VCaP (cell line): ENCODE results near the gene SH2D3C.

Experiments used
- H3K27ac ChIP-seq: fragments of 450-650 bp; 2 replicates; pipeline ENCODE4 v1.5.1; 2017
- TF ChIP-seq, protein P1 (sequence below): fragments of 450-650 bp; conservative IDR thresholded peaks from 2 replicates; pipeline ENCODE4 v1.5.1; 2017; ENCODE audit warnings: mild to moderate bottlenecking, moderate library complexity

Gene SH2D3C

DNA sequence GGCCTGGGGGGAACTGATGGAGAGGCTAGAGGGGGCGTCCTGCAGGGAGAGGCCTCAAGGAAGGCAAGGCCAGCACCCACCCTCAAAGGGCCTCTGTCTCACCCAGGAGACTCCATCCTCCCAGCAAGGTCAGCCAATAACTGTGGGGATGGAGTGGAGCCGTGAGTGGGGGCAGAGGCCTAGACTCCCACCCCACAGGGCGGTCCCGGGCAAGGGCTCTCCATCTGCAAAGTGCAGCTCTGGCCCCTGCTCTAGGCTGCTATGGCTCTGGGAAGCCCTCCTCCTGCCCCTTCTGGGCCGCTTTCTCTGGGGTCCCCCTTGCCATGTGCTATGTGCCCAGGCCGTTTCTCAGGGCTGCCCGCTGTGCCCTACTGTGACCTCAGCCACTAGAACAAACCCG lies 38.3 kb upstream of the SH2D3C start:
- TF ChIP-seq, protein P1, sequence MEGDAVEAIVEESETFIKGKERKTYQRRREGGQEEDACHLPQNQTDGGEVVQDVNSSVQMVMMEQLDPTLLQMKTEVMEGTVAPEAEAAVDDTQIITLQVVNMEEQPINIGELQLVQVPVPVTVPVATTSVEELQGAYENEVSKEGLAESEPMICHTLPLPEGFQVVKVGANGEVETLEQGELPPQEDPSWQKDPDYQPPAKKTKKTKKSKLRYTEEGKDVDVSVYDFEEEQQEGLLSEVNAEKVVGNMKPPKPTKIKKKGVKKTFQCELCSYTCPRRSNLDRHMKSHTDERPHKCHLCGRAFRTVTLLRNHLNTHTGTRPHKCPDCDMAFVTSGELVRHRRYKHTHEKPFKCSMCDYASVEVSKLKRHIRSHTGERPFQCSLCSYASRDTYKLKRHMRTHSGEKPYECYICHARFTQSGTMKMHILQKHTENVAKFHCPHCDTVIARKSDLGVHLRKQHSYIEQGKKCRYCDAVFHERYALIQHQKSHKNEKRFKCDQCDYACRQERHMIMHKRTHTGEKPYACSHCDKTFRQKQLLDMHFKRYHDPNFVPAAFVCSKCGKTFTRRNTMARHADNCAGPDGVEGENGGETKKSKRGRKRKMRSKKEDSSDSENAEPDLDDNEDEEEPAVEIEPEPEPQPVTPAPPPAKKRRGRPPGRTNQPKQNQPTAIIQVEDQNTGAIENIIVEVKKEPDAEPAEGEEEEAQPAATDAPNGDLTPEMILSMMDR: no peak

DNA sequence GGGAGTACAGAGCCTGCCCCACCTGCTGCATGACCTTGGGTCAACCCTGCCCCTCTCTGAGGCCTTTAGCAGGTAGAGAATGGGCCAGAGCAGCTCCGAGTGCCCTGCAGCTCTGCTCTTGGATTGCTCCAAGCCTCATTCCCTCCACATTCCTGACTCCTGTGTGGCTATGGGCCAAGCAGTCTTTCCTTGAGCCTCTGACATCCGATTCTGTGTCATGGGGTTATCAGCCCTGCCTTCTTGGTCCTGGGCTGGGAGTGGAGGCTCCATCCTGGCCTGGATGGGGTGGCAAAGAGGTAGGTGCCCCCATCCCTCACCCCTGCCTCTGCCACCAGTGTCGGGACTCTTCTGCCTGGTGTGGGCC lies 37.9 kb upstream of the SH2D3C start:
- TF ChIP-seq, protein P1: no peak
- no peak overlapping the region for H3K27ac ChIP-seq

More for the DNA sequence above, 38.3 kb upstream of the SH2D3C start:
- no peak overlapping the region for H3K27ac ChIP-seq

DNA sequence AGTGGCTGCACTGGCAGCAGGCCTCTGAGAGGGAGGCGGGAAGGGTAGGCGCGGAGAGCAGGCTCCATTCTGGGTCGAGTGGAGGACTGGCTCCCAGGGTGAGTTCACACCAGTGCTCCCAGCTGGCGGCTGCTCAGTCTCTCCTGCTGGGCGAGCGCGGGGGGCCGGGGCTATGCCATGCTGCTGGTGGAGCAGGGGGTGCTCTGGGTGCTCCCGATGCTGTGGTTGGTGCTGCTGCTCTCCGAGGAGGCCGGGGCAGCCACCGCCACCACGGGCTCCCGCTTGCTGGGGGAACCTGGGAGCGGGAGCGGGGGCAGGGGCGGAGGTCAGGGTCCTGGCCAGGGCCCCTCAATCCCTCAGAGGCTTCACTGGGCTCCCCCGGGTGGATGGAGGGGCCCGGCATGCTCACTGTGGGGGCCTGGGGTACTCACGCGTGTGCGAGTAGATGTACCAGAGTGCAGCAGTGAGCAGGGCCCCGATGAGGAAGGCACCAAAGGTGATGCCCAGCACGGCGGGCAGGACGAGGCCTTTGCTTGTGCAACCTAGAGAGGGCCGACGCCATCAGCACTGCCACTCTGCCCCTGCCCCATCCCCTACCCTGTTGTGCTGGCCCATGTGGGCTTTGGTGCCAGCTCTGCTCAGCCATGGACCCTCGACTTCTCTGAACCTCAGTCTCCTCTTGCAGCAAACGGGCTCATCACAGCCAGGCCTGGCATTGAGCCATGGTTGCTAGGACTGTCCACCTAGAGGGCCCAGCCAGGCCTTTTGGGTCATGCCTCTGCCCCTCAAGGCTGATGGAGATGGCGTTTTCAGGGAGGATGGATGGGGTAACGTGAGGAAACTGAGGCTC lies 37.3 kb upstream of the SH2D3C start:
- no peak overlapping the region for H3K27ac ChIP-seq
- TF ChIP-seq, protein P1: no peak

DNA sequence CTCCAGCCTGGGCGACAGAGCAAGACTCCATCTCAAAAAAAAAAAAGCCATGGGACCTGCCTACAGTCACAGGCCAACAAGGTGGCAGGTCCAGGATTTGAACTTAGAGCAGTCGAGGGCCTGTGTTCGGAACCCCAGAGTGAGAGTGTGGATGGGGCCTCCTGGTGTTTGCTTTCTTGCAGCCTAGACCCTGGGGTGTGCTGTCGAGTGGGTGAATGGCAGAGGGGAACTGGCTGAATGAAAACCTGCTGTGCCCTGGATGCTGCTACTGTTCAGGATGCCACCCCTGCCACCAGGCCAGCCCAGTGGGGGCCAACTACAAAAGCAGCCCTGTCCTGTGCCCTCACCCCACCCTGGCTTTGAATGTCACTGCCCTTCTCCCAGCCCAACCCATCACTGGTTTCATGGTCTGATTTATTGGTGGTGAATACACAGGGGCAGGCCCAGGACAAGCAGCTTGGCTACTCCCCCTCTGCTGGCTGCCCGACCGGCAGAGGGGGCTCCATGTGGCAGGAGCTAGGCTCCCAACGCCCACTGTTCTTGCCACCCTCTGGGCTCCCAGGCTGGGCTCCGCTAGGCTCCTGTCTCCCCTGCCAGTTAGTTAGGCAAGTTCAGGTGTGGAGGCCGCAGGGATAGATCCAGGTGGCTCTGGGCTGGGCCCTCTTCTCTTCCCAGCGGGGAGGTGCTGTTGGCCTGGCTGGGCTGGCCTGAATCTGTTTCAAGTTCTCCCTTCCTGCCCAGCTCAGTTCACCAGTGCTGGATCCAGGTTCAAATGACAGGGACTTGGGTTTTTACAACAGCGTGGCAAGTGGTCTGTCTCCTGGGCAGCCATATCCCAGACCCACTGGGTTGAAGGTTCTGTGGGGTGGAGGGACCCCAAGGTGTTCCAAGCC lies 36.4 kb upstream of the SH2D3C start:
- TF ChIP-seq, protein P1: no peak
- no peak overlapping the region for H3K27ac ChIP-seq

DNA sequence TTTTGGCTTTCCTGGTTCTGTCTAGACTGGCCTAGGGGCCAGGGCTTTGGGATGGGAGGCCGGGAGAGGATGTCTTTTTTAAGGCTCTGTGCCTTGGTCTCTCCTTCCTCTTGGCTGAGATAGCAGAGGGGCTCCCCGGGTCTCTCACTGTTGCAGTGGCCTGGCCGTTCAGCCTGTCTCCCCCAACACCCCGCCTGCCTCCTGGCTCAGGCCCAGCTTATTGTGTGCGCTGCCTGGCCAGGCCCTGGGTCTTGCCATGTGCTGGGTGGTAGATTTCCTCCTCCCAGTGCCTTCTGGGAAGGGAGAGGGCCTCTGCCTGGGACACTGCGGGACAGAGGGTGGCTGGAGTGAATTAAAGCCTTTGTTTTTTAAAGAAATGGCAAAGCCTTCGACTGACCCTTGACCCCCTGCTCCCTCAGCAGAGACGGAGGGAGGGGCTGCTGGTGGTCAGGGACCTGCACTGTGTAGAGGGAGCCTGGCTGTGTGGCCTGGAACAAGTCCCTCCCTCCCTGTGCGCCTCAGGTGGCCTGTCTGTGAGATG lies 35.3 kb upstream of the SH2D3C start:
- no peak overlapping the region for H3K27ac ChIP-seq

DNA sequence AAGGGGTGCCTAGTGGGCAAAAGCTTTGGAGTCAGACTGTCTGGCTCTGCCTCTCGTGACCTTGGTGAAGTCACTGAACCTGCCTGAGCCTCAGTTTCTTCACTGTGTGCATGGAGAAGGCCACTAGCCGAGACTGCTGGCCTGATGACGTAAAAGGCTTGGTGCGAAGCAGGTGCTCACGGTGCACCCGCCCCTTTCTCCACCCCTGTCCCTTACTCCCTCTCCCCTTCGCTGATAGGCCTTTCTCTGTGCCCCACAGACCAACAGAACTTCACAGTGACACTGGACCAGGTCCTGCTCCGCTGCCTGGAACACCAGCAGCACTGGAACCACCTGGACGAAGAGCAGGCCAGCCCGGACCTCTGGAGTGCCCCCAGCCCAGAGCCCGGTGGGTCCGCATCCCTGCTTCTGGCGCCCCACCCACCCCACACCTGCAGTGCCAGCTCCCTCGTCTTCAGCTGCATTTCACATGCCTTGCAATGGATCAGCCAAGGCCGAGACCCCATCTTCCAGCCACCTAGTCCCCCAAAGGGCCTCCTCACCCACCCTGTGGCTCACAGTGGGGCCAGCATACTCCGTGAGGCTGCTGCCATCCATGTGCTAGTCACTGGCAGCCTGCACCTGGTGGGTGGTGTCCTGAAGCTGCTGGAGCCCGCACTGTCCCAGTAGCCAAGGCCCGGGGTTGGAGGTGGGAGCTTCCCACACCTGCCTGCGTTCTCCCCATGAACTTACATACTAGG lies 34.6 kb upstream of the SH2D3C start:
- H3K27ac ChIP-seq: no peak overlapping the region
- TF ChIP-seq, protein P1: no peak

More for the DNA sequence above, 35.3 kb upstream of the SH2D3C start:
- TF ChIP-seq, protein P1: no peak
